ENCODE data around the gene RAD51B.

Gene RAD51B

DNA sequence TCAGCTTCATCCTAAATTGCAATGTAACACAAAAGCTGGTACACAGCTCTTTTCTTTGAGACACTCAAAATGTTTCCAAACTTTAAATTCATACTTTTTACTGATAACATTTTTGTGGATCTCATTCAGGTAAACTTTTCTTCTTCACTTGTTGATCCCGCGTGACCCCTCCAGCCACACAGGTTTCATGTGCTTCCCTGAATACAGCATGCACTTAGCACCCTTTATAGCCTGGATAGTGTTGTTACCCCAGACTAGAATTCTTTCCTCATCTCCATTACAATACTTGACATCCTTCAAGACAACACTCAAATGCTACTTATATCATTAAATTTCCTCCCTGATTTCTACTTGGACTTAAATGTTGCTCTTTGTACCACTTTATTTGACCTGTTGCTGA is 373.4 kb downstream of the RAD51B start:
- Mint-ChIP-seq H3K4me3 (no peak overlapping the region), H3K27ac (no peak overlapping the region), H3K27me3 (ENCODE audit: low read depth) (peaks cover 3% of the 10 kb centered on the region), H3K9me3 (no peaks in the 10 kb centered on the region), H3K4me1 (ENCODE audit: low read depth) (no peaks in the 10 kb centered on the region), H3K36me3 (ENCODE audit: low read depth) (no peaks in the 10 kb centered on the region)

DNA sequence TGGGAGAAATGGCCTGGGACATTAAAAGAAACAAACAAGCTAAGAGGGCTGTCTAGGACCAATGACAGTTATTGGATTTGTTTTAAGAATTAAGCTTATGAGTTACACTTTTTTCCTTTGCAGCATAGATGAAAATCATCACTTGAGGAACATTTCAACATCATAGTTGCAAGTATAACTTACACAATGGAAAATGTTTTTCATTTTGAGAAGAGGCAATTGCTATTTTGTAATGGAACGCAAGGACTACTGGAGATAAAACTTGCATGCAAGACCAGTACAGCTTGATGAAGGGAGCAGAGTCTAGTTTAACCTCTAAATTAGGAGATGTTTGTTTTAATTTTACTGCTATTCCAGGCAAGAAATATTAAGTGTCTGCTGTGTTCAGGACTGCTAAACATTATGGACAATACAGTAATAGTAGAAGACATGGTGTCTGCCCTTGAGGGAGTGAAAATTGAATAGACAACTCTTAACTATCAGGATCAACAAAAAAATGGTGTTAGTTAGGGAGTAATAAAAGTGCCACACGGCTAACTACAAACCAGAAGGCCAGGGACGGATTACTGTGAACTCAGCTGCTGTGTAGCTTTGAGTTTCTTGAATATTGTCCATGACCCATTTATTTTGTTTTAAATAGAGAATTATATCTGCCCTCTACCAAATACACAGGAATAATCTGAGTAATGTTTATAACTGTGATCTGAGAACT is 374.5 kb downstream of the RAD51B start:
- no peaks in the 10 kb centered on the region for H3K36me3 Mint-ChIP-seq (ENCODE audit: low read depth)
- H3K27ac Mint-ChIP-seq = no peak overlapping the region
- H3K9me3 Mint-ChIP-seq = no peaks in the 10 kb centered on the region
- no peak overlapping the region for H3K4me3 Mint-ChIP-seq
- H3K27me3 Mint-ChIP-seq (ENCODE audit: low read depth) = no peaks in the 10 kb centered on the region
- peaks cover 3% of the 10 kb centered on the region for H3K4me1 Mint-ChIP-seq (ENCODE audit: low read depth)

DNA sequence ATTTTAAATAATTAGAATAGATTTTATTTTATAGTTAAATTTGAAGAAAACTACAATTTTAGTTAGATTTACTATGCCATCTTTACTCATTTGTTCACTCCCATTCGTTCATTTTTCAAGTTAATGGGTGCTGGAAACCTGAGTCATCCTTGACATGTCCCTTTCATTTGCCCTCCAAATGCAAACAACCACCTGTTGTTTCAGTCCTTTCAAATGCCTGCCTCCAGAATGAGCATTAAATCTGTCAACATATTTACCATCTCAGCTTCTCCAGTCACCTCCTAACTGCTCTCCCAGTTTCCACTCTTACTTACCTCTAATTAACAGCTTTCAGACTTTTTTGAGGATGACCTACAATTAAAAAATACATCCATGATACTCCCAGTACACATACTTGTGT is 375.5 kb downstream of the RAD51B start:
- no peak overlapping the region for H3K27ac Mint-ChIP-seq
- H3K4me1 Mint-ChIP-seq (ENCODE audit: low read depth) = peaks cover 10% of the 10 kb centered on the region
- no peak overlapping the region for H3K4me3 Mint-ChIP-seq

DNA sequence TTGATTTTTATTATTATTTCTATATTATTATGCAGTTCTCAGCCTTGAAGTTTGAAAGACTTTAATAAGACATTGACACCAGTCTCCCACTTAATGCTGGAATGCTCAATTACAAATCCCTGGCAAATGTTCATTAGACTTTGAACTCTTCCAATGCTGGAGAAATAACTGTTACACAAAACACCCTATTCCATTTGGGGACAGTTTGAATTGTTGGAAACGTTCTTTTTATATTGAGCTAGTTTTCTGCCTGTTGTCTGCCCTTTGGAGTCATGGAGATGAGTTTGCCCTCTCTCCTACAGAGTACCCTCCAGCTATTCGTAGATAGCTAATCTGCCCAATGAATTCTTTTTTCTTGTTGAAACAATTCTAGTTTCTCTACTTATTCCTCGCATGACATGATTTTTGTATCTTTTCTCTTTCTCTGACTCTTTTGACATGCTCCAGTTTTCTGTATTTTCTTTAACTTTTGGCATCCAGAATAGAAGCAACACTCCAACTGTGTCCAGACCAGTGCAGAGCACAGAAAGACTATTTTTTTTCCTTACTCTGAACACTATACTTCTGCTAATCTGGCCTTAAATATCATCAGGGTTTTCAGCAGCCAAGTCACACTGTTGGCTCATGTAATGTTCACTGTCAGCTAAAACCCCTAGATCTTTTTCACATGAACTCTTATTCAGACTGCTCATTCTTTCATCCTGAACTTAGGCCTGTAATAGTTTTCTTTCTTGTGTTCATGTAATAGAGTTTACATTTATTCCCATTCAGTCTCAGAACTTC is 379.3 kb downstream of the RAD51B start:
- no peaks in the 10 kb centered on the region for H3K27me3 Mint-ChIP-seq (ENCODE audit: low read depth)
- no peaks in the 10 kb centered on the region for H3K36me3 Mint-ChIP-seq (ENCODE audit: low read depth)
- H3K27ac Mint-ChIP-seq = no peak overlapping the region
- H3K4me3 Mint-ChIP-seq = no peak overlapping the region
- H3K4me1 Mint-ChIP-seq (ENCODE audit: low read depth) = peaks cover 10% of the 10 kb centered on the region
- no peaks in the 10 kb centered on the region for H3K9me3 Mint-ChIP-seq

More for the DNA sequence above, 375.5 kb downstream of the RAD51B start:
- Mint-ChIP-seq H3K9me3 (no peaks in the 10 kb centered on the region), H3K27me3 (ENCODE audit: low read depth) (no peaks in the 10 kb centered on the region), H3K36me3 (ENCODE audit: low read depth) (no peaks in the 10 kb centered on the region)

DNA sequence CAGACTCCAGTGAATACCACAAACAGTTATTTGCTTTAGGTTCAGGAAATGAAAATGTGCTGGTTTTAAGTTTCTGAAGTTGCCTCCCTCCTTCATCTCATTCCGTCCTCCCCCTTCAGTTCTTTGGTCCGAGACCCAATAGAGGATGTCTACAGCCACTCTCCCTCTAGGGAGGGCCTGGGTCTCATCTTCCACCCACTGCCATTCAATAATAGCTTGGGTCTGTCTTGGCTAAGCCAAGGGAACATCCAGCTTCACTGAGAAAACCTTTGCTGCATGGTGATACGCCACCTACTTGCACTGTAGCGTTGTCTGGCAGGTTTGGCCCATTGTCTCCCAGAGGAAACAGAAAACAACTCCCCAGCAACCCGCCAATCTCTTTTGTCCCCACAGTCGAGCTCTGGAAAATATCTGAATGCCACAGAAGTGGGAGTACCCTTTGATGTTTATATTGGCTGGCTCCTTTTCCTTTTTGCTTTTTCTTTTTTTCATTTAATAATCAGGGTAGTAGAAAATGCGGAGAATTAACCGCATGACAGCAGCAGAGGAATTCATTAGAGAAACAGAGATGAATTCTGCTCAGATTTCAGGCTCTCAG is 380.1 kb downstream of the RAD51B start:
- no peaks in the 10 kb centered on the region for H3K27me3 Mint-ChIP-seq (ENCODE audit: low read depth)
- no peaks in the 10 kb centered on the region for H3K36me3 Mint-ChIP-seq (ENCODE audit: low read depth)
- H3K4me1 Mint-ChIP-seq (ENCODE audit: low read depth) = peaks cover 10% of the 10 kb centered on the region
- no peaks in the 10 kb centered on the region for H3K9me3 Mint-ChIP-seq
- H3K27ac Mint-ChIP-seq = no peak overlapping the region
- no peak overlapping the region for H3K4me3 Mint-ChIP-seq

DNA sequence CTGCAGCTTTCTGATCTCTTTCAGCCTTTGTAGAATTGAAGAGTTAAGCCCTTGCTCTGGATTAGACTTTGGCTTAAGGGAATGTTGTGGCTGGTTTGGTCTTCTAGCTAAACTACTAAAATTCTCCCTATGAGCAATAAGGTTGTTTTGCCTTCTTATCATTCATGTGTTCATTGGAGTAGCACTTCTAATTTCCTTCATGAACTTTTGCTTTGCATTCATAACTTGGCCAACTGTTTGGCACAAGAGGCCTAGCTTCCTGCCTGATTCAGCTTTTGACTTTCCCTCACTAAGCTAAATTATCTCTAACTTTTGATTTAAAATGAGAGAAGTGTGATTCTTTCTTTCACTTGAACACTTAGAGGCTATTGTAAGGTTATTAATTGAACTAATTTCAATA is 384.3 kb downstream of the RAD51B start:
- no peaks in the 10 kb centered on the region for H3K9me3 Mint-ChIP-seq
- no peak overlapping the region for H3K27ac Mint-ChIP-seq
- H3K4me1 Mint-ChIP-seq (ENCODE audit: low read depth) = peaks cover 15% of the 10 kb centered on the region
- no peak overlapping the region for H3K4me3 Mint-ChIP-seq
- peaks cover 2% of the 10 kb centered on the region for H3K36me3 Mint-ChIP-seq (ENCODE audit: low read depth)
- no peaks in the 10 kb centered on the region for H3K27me3 Mint-ChIP-seq (ENCODE audit: low read depth)

DNA sequence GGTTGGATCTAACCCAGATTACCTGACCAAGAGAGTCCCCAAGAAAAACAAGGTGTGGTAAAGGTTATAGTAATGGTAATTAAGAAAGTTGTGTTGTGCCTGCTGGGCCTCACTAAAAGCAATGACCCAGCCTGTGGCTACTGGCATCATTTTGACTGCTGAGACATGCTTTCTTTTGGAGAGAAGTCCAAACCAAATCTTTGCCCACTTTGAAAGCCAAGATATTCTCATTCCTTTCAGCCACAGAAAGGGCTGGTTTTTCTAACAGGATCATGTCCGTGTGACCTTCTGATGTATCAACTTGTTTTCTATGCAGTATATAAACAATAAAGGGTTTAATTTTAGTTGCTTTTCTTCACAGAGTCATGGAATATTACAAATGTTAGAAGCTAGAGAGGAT is 388.6 kb downstream of the RAD51B start:
- Mint-ChIP-seq H3K9me3 (no peaks in the 10 kb centered on the region), H3K4me1 (ENCODE audit: low read depth) (peaks cover 30% of the 10 kb centered on the region), H3K4me3 (no peak overlapping the region), H3K27ac (no peak overlapping the region), H3K27me3 (ENCODE audit: low read depth) (no peaks in the 10 kb centered on the region), H3K36me3 (ENCODE audit: low read depth) (peaks cover 2% of the 10 kb centered on the region)

DNA sequence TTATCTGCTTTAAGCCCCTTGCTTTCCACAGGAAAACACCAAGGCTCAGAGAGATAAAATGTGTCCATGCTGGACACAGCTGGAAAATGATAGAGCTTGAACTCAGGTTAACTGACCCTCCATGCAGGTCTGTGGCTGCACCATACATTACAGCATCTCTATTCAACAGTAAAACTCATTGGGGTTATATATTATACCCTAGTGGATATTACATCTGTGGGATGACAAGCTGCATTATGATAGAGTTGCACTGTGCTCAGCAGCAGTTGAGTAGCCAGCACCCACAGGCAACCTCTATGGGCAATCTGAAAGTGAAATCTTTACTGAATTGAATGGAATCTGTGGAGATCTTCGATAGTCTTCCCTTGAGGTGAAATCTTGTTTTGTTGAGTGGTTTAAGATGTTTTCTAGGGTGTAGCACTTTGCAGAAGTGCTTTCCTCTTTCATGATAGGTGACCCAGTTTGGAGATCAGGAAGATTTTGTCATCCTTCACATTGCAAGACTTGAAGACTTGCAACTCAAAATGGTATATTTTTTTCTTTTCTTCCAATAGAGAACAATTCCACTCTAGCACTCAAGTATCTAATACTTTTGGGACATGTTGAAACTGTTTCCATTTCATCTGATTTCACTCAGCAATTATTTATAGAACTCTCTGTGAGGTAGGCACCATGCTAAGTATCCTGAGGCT is 389.2 kb downstream of the RAD51B start:
- peaks cover 4% of the 10 kb centered on the region for H3K36me3 Mint-ChIP-seq (ENCODE audit: low read depth)

DNA sequence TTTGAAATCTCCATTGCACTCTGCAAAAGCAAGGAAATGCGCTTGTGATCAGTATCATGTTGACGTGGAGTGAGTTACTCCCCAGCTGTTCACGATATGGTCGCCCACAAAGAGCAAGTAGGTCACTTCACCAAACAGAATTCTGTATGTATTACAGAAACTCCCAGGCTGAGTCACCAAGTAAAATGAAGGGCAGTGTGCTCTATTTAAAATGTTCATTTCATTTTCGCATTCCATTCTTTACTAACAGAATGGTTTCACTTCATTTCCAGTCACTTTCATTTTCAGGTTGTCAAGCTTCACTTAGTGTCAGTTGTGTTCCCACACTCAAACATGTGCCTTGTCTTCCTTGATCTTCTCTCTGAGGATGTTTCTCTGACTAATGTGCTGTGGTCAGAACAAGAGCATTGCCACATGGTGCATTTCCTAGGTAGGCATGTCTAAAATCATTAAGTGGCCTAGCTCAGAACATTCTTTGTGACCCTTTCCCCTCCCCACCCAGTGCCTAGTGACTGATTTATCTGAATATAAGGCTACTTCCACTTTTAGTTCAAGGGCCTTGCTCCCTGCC is 391.2 kb downstream of the RAD51B start:
- Mint-ChIP-seq H3K4me1 (ENCODE audit: low read depth) (peaks cover 39% of the 10 kb centered on the region), H3K9me3 (no peaks in the 10 kb centered on the region), H3K4me3 (peak overlapping the region; percentile 76), H3K27ac (peak overlapping the region; percentile 81), H3K36me3 (ENCODE audit: low read depth) (peaks cover 4% of the 10 kb centered on the region), H3K27me3 (ENCODE audit: low read depth) (no peaks in the 10 kb centered on the region)

More for the DNA sequence above, 389.2 kb downstream of the RAD51B start:
- H3K27me3 Mint-ChIP-seq (ENCODE audit: low read depth) = no peaks in the 10 kb centered on the region
- no peaks in the 10 kb centered on the region for H3K9me3 Mint-ChIP-seq
- peaks cover 34% of the 10 kb centered on the region for H3K4me1 Mint-ChIP-seq (ENCODE audit: low read depth)
- peak overlapping the region; percentile 41 for H3K4me3 Mint-ChIP-seq
- peak overlapping the region; percentile 53 for H3K27ac Mint-ChIP-seq

DNA sequence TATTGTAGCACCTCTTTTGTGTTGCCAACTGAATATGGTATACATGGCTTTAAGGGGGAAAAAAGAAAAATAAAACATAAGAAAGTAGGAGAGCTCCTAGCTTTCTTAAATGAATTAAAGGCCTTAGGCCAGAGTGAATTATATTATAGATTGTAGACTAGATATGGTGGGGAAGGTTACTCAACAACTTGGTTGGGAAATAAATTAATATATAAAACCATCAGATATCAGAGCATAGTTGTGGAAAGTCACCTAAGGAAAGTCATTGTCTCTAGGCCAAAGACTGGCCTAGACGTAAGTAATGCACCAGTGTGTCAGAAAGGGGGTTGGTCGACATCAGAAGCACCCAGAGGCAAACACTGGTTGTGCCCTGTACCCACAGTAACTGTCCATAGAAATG is 391.8 kb downstream of the RAD51B start:
- Mint-ChIP-seq H3K4me3 (no peak overlapping the region), H3K9me3 (no peaks in the 10 kb centered on the region), H3K4me1 (ENCODE audit: low read depth) (peaks cover 39% of the 10 kb centered on the region), H3K27me3 (ENCODE audit: low read depth) (no peaks in the 10 kb centered on the region), H3K36me3 (ENCODE audit: low read depth) (peaks cover 4% of the 10 kb centered on the region), H3K27ac (peak overlapping the region; percentile 81)

DNA sequence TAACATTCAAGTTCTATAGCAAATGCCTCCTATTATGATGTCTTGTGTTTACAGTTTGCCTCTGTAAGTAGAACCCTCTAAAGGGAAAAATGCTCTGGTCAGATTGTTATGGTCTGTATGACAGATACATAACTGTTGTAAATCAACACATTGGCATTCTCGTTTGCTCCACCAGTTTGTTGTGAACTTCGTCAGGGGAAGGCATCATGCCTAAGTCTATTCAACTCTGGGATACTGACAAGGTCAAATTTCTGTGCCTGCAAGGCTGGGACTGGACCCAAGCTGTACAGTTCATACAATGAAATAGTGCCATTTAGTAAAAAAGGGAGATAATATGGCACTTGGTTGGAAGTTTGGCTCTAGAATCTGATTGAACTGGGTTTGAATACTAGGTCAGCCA is 392.3 kb downstream of the RAD51B start:
- no peak overlapping the region for H3K4me3 Mint-ChIP-seq
- H3K9me3 Mint-ChIP-seq = no peaks in the 10 kb centered on the region
- no peaks in the 10 kb centered on the region for H3K27me3 Mint-ChIP-seq (ENCODE audit: low read depth)
- peaks cover 39% of the 10 kb centered on the region for H3K4me1 Mint-ChIP-seq (ENCODE audit: low read depth)
- peaks cover 4% of the 10 kb centered on the region for H3K36me3 Mint-ChIP-seq (ENCODE audit: low read depth)
- peak overlapping the region; percentile 6 for H3K27ac Mint-ChIP-seq

DNA sequence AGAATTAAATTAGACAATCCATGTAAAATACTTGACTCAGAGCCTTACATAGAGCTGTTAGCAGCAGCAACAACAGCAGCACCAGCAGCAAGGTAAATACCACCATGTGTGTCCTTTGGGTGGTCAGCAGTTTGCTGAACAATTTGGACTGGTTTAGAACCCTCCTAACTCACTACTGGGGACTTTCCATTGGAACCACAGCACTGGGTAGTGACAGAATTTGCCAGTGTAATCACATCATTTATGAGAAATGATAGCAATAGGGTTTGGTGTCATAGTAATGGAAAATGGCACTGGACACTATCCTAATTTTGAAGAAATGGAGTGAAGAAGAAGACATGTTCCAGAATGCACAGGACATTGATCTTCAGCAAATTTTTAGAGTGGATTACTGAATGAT is 392.8 kb downstream of the RAD51B start:
- H3K27ac Mint-ChIP-seq = no peak overlapping the region
- H3K4me3 Mint-ChIP-seq = no peak overlapping the region
- H3K9me3 Mint-ChIP-seq = no peaks in the 10 kb centered on the region
- H3K36me3 Mint-ChIP-seq (ENCODE audit: low read depth) = peaks cover 3% of the 10 kb centered on the region
- peaks cover 36% of the 10 kb centered on the region for H3K4me1 Mint-ChIP-seq (ENCODE audit: low read depth)
- no peaks in the 10 kb centered on the region for H3K27me3 Mint-ChIP-seq (ENCODE audit: low read depth)

DNA sequence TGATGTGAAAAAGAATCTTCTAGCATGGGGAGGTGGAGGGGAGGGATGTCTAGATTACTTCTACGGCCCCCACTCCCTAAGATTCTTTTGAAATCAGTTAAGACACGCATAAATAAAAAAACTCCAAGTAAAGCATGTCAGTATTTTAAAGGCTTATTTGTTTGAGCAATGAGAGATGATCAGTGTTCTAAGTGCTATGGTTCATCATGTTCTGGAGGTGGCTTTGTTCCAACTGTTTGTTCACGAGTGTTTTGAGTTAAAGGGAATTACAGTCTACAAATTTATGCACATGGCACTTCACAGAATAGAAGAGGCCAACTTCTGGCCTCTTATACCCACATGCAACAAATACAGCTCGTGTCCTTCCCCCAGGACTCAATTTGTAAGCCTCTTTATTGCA is 394.9 kb downstream of the RAD51B start:
- Mint-ChIP-seq H3K27ac (no peak overlapping the region), H3K27me3 (ENCODE audit: low read depth) (no peaks in the 10 kb centered on the region), H3K9me3 (no peaks in the 10 kb centered on the region), H3K4me1 (ENCODE audit: low read depth) (peaks cover 27% of the 10 kb centered on the region), H3K4me3 (no peak overlapping the region), H3K36me3 (ENCODE audit: low read depth) (peaks cover 2% of the 10 kb centered on the region)

DNA sequence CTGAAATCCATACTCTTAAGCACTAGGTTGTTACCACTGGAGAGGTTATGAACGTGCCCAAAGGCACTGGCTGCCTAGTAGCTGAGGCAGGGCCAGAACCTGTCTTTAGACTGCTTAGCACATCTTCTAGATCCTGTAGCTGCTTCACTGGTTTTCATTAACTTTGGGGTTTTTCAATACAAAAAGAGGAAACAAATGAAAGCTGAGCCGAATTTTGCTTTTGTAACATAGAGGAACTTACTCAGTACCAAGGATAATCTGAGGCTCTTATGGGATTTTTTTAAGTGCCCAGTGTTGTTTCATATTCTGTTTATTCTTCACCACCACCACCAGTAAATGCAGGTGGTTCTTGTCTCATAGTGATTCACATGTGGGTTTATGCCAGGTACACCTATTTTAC is 396.1 kb downstream of the RAD51B start:
- no peaks in the 10 kb centered on the region for H3K9me3 Mint-ChIP-seq

More for the DNA sequence above, 396.1 kb downstream of the RAD51B start:
- no peaks in the 10 kb centered on the region for H3K27me3 Mint-ChIP-seq (ENCODE audit: low read depth)
- H3K36me3 Mint-ChIP-seq (ENCODE audit: low read depth) = peaks cover 2% of the 10 kb centered on the region
- H3K4me3 Mint-ChIP-seq = no peak overlapping the region
- peaks cover 22% of the 10 kb centered on the region for H3K4me1 Mint-ChIP-seq (ENCODE audit: low read depth)
- H3K27ac Mint-ChIP-seq = no peak overlapping the region

Measured in T-helper 1 cell treated with Interleukin-12 subunit alpha and Interleukin-12 subunit beta and Interleukin-4 antibody, amounts not matched to agents 30 μg/mL and 1 μg/mL, for 36 hours (primary cell).